ENCODE results near the gene SEC16B. TPM values are rescaled to one million over a fixed set of nuclear protein-coding genes. Genes with fewer than 3 reads are reported as not detected.

SEC16B gene
- total and polyA plus RNA-seq, 2 of the 8 experiments (the other 6 are each of a cell fraction or from before 2014, with no cell fraction given) = 0.56 to 0.94 TPM

DNA sequence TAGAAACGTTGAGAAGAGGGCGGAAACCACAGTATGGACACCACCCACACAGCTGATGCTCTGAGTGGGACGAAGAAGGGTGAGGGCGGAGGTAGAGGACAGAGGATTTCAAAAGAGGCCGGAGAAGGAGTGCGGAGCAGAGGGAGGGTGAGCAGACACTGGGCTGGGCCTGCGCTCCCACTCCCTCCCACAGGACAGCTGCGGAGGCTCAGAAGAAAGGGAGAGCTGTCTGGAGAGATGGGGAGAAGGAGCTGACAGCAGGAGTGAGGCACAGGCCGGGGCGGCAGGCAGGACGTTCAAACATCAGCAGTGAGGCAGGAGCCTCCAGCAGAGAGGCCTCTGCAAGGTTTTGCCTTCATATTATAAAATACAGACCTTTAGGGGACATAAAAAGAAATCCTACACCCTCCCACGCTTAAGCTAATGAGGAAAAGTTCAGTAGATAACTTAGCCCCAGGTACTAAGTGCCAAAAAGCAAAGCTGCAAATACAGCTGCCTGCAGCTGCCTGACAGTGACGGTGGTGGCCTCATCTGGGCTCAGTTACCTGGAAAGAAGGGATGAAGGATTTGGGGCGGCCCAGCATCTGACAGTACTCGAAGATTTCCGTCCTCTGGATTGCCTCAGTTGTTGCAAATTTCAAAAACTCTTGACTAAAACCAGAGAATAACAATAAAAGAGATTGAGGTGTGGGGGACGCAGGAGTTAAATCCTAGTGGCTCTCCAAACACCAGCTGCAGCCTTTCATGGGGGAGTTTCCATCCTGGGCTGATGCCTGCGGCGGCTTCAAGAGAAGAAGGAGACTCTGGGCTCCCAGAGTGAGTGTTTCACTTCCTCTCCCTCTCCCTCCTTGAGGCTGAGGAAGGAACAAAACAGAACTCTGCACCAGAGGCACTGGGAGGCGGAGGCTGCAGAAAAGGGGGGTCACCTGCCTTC is 25.6 kb downstream of the SEC16B start:
- H4K8ac ChIP-seq (ENCODE audit: extremely low read depth, insufficient read depth, low read length) = no peak overlapping the region
- H2AFZ ChIP-seq (ENCODE audit: low read length) = no peak overlapping the region
- H3K4me1 ChIP-seq (replicated peaks in 1 of 4; ENCODE audit: control insufficient read depth in 3 of 4, insufficient read depth in 4 of 4, low read length in 3 of 4) = peaks cover 0 to 5% (median 1%) of the 10 kb centered on the region in 4 experiments; a peak in 2 of 7 replicates
- H3K27me3 ChIP-seq (replicated peaks in 1 of 4; ENCODE audit: control insufficient read depth in 3 of 4, extremely low read depth in 1 of 4, insufficient read depth in 3 of 4, low read length in 3 of 4) = no peaks in the 10 kb centered on the region
- no peak overlapping the region for H3K4me3 ChIP-seq (ENCODE audit: extremely low read depth in 1 of 4, insufficient read depth in 2 of 4, low read depth in 3 of 4, low read length in 4 of 4)
- no peak overlapping the region for H3K9ac ChIP-seq (replicated peaks in 1 of 4; ENCODE audit: extremely low read depth in 1 of 4, low read depth in 3 of 4, low read length in 3 of 4)
- no peak overlapping the region for H3K18ac ChIP-seq (ENCODE audit: extremely low read depth, low read length)
- no peak overlapping the region for H2BK12ac ChIP-seq (ENCODE audit: low read depth, low read length)
- H3K14ac ChIP-seq (ENCODE audit: insufficient read length) = no peak overlapping the region
- H4K91ac ChIP-seq (replicated peaks; ENCODE audit: insufficient read length, low read length) = no peak overlapping the region
- no peaks in the 10 kb centered on the region for H3K79me2 ChIP-seq (ENCODE audit: control insufficient read depth in 1 of 2, insufficient read depth in 2 of 2, low read length in 2 of 2)
- no peak overlapping the region for H3K56ac ChIP-seq (replicated peaks; ENCODE audit: insufficient read length, low read depth, low read length)
- POLR2A ChIA-PET (ENCODE audit: partially characterized antibody) = no interaction called here
- no peaks in the 10 kb centered on the region; the same call in 1 of the 2 replicates for H3K79me1 ChIP-seq (ENCODE audit: low read depth, low read length)
- H3K23me2 ChIP-seq (ENCODE audit: low read depth, low read length) = no peaks in the 10 kb centered on the region
- H3K36me3 ChIP-seq (ENCODE audit: control insufficient read depth in 2 of 4, insufficient read depth in 4 of 4, low read length in 3 of 4) = no peaks in the 10 kb centered on the region
- no peak overlapping the region for H2AK5ac ChIP-seq (ENCODE audit: low read depth, low read length)
- H3K27ac ChIP-seq (ENCODE audit: low read depth, low read length) = no peak overlapping the region
- H4K5ac ChIP-seq (ENCODE audit: insufficient read length, low read depth, low read length) = no peak overlapping the region
- no peak overlapping the region for H3K4me2 ChIP-seq (ENCODE audit: insufficient read depth in 1 of 2, low read depth in 2 of 2, low read length in 2 of 2)
- DNase-seq (ENCODE audit: low read depth in 1 of 2, low spot score in 2 of 2) = no peak
- no peak overlapping the region for H2BK5ac ChIP-seq (ENCODE audit: low read depth, low read length)
- no peak overlapping the region for H2BK20ac ChIP-seq (ENCODE audit: low read length)
- no peaks in the 10 kb centered on the region for H3K9me3 ChIP-seq (ENCODE audit: insufficient read depth in 2 of 2, low read depth in 1 of 2, low read length in 1 of 2)
- 82% methylated on average over 19 of the region's 20 CpGs; no CpG with 5 or more reads in 1 of the 2 experiments for WGBS, 2 experiments (ENCODE audit: extremely low coverage in 1 of 2, insufficient coverage in 1 of 2, insufficient read length in 1 of 2, insufficient replicate concordance in 2 of 2, low coverage in 1 of 2, low lambda C conversion rate in 2 of 2, missing lambda C conversion rate in 1 of 2)
- no peak overlapping the region for H2BK120ac ChIP-seq (replicated peaks; ENCODE audit: low read depth, low read length)
- TF ChIP-seq RFX5 (IDR thresholded peaks at IDR 0.05; ENCODE audit: borderline replicate concordance, low read depth, low read length) (no peak), NRF1 (IDR thresholded peaks at IDR 0.05; ENCODE audit: low read depth, low read length) (no peak), CBX8 (IDR thresholded peaks at IDR 0.05; ENCODE audit: borderline replicate concordance, low read depth, low read length) (no peak), MAFK (IDR thresholded peaks at IDR 0.05; ENCODE audit: low read depth, low read length) (no peak), BRCA1 (IDR thresholded peaks at IDR 0.05; ENCODE audit: low read depth, low read length) (no peak), SP4 (IDR thresholded peaks at IDR 0.05; ENCODE audit: low read length) (no peak), POU5F1 (IDR thresholded peaks at IDR 0.05; ENCODE audit: low read depth, low read length) (no peak), CHD1 (IDR thresholded peaks at IDR 0.05; ENCODE audit: low read depth, low read length) (no peak)
- H4K20me1 ChIP-seq (replicated peaks in 1 of 2; ENCODE audit: control insufficient read depth in 1 of 2, insufficient read depth in 2 of 2, low read length in 2 of 2) = no peaks in the 10 kb centered on the region
- no peak overlapping the region for H2BK15ac ChIP-seq (ENCODE audit: low read length)
- CTCF ChIA-PET (ENCODE audit: partially characterized antibody) = interaction anchor here (0.6 to 14.8 kb wide), 17 partner anchors 8 to 734 kb away, joined by 3 to 274 read pairs (median 3); no protein-coding TSS in a partner anchor
- H3K4ac ChIP-seq (replicated peaks; ENCODE audit: insufficient read length, low read depth, low read length) = no peak overlapping the region
- no peak for FAIRE-seq
- no peak overlapping the region for H3K23ac ChIP-seq (ENCODE audit: insufficient read length)

Data from H1 (cell line).